HG02798 (cell line): Measurements from ENCODE around the gene LOX.
A peak's percentile ranks its signal among the peaks of the same experiment; 100 is the strongest.

Source experiments
- ATAC-seq: cut with Tn5 transposase; IDR thresholded peaks from one replicate; pipeline ENCODE4 v1.9.1; 2021; ENCODE audit warnings: mild to moderate bottlenecking; ENCODE audit not compliant: unreplicated experiment, poor library complexity

Gene LOX

GRCh38 chr5:122078116-122079110 is at the start of gene LOX:
Gene LOX, minus strand, starts transcription at chr5:122078259. Its CDS starts 274 bp downstream, at chr5:122077985.
- no peak for ATAC-seq

- no peak for ATAC-seq
Measured at GRCh38 chr5:122126756-122127321, 48.8 kb upstream of the LOX start.

DNA sequence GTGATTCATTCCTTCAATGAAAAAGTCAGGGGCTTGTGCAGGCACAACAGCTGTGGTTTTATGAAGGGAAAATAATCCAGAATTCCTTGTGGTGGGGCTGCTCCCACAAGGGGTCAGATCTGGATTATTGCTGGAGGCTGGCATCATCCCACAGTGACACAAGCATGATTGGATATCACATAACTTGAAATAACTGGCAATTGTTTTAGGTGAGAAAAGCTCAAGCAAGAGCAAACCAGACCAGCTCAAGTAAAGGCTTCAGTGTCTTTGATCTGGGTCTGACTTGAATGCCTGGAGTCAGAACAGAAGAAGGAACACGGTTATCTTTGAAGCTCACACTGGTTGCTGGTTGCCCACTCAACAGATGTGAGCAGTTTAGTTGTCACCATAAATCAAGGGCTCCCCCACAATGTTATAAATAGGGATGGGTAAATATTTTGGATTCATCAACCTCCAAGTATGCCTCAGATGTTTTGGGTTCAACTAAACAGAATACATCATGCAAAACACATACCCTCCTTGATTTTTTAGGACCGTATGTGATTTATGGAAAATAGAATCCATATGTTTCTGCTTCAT is 48.2 kb upstream of the LOX start:
- no peak for ATAC-seq

- ATAC-seq = no peak
Measured at GRCh38 chr5:122124766-122125165, 46.7 kb upstream of the LOX start.

DNA sequence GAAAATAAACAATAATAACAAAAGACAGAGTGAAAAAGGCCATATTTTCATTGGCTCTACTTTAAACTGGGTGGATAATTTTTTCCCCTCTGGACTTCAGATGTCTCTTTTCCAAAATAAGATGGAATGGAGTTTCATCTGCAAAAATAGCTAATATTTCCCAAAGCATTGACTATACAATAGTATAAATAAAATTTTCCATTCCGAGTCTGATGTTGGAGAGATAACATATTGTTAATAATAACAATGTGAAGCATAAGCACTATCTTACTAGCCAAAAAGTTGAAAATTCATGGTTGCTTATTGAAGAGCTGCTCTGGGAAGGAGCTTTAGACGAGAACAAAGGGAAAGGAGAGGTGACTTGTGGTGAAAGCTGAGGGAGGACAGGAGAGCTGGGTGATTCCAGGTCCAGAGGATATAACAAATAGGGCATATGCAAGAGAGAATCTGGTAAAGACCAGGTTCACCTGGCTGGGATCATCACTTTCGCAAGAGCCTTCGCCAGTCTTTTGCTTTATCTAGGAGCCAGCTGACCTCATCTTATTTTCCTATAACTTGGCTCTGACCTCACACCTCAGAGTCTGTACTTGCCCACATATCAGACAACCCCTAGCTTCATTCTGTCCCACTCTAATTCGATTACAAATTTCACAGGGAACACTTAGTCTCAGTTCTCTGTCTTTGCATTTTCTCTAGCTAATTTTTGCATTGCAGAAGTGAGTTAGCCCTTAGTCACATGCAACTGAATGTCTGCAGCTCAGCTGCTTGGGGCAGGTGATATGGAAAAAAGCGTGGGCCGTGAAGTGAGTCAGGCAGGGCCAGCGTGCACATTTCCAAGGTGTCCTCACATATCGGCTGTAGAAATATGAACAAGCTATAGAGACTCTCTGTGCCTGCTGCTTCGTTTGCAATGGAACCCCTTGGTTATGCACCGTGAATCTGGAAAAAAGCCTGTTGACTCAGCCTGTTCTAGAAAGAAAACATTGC is 43.7 kb upstream of the LOX start:
- no peak for ATAC-seq

- ATAC-seq = no peak
Measured at GRCh38 chr5:122120957-122121356, 42.9 kb upstream of the LOX start.

GRCh38 chr5:122120493-122120892 is 42.4 kb upstream of the LOX start:
- no peak for ATAC-seq

GRCh38 chr5:122119205-122119604 is 41.1 kb upstream of the LOX start:
- ATAC-seq = no peak

GRCh38 chr5:122118356-122118948 is 40.4 kb upstream of the LOX start:
- ATAC-seq = no peak

- ATAC-seq = no peak
Measured at GRCh38 chr5:122114501-122114900, 36.4 kb upstream of the LOX start.

DNA sequence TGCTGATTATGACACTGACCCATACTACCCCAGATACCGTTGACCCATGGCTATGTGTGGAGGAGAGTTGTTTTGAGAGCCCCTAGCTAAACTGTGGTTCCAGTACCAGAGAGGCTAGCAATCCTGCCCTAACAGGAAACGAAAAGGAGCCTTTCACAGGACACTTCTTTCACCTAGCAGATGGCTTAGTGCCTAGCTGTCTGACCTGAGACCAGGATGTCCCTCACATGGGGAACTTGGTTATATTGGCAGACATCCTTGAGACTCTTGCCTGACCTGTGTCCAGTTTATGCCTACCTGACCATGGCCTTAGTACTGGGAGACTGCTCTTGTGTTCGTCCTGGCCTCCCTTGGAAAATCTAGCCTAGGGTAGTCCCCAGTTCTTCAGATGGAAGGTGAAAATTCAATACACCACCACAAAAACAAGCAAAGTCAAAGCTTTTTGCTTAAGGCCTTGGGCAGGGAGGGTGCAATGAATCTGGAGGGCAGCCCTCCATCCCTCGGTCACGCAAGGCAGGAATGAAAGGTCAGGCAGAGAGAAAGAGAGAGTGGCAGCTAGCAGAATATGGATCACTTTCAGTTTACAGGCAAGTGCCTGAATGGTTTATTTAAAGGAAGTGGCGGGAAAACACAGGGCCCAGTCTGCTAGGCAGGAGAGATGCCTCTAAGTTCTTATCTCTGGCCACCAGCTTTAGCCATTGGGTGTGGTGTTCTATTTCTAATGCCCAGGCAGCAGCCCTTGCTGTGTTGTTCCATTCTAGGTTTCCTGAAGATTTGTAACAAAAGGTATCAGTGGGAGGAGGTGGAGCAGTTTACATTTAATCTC is 34.9 kb upstream of the LOX start:
- ATAC-seq = no peak

GRCh38 chr5:122112063-122112462 is 34.0 kb upstream of the LOX start:
- ATAC-seq = no peak

GRCh38 chr5:122111460-122111859 is 33.4 kb upstream of the LOX start:
- ATAC-seq = no peak

GRCh38 chr5:122110987-122111386 is 32.9 kb upstream of the LOX start:
- ATAC-seq = no peak

- ATAC-seq = no peak
Measured at GRCh38 chr5:122107016-122107415, 29.0 kb upstream of the LOX start.

GRCh38 chr5:122105909-122106308 is 27.9 kb upstream of the LOX start:
- no peak for ATAC-seq

DNA sequence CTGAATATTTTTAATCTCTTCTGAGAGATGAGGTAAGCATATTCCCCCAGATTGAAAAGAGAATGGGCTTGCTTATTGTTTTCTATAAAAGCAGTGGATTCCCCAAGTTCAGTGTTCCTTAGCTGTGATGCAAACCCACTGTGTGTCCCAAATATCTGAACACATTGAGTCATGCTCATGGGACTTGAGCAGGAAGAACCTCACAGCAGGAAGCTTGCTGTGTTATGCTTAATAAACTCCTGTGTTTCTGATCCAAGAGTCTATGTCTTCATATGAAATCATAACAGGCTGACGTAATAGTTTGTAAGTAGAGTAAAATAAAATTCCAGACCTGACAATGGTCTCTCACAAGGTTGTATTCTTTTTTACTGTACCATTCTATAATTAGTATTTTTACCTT is 24.8 kb upstream of the LOX start:
- no peak for ATAC-seq

DNA sequence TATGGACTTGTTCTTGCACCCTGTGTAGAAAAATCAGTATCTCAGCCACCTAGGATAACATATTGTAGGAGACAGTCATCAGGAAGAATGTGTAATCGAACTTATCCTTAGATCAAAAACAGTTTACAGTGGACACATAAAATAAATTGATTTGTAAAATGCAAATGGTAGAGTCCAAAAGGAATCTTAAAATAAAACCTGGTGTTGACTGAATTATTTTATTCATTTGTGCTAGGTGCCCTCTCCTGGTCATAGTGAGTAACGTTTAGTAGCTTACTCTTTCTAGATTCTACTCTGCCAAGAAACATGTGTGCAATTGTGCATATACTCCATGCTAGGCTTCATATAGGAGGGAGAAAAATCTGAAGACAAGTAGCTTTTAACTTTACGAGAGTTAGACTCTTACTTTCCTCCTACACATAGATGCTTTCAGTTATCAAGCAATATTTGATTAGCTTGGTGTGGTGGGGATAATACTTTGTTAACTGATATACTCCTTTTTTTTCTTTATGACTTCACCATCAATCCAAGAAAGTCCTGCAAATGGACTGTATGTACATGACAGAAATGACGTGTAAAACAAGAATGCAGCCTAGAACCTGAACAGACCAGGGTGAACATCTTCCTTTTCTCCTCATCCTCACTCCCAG is 23.7 kb upstream of the LOX start:
- ATAC-seq = peak; percentile 77
